ENCODE results near the gene HSPBAP1.

The HSPBAP1 gene

GRCh38 chr3:122728756-122729514 lies 64.7 kb downstream of the HSPBAP1 start:
- no peak for TF ChIP-seq CTCF (IDR thresholded peaks at IDR 0.05; ENCODE audit: low read depth, low read length)
- in situ Hi-C loops (cut with HindIII; ENCODE audit: low sequenced_read_pairs): no loop called here
- no peak for DNase-seq (ENCODE audit: low read depth, low spot score)
- H3K4me3 ChIP-seq (ENCODE audit: low read depth, low read length): no peak overlapping the region

DNA sequence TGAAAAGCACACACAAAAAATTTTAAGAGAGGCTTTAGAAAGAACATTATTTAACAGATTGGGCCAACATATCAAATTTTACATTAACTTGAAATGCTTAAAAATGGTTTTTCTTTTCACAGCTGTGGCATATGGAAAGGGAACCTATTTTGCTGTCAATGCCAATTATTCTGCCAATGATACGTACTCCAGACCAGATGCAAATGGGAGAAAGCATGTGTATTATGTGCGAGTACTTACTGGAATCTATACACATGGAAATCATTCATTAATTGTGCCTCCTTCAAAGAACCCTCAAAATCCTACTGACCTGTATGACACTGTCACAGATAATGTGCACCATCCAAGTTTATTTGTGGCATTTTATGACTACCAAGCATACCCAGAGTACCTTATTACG lies 65.4 kb downstream of the HSPBAP1 start:
- no peak for DNase-seq (ENCODE audit: low read depth, low spot score)
- no peak overlapping the region for H3K4me3 ChIP-seq (ENCODE audit: low read depth, low read length)
- in situ Hi-C loops (cut with HindIII; ENCODE audit: low sequenced_read_pairs): no loop called here
- TF ChIP-seq CTCF (IDR thresholded peaks at IDR 0.05; ENCODE audit: low read depth, low read length): no peak

- no peak overlapping the region for H3K4me3 ChIP-seq (ENCODE audit: low read depth, low read length)
- TF ChIP-seq CTCF (IDR thresholded peaks at IDR 0.05; ENCODE audit: low read depth, low read length): no peak
- in situ Hi-C loops (cut with HindIII; ENCODE audit: low sequenced_read_pairs): no loop called here
- no peak for DNase-seq (ENCODE audit: low read depth, low spot score)
Observed at GRCh38 chr3:122727766-122728165, 65.9 kb downstream of the HSPBAP1 start.

DNA sequence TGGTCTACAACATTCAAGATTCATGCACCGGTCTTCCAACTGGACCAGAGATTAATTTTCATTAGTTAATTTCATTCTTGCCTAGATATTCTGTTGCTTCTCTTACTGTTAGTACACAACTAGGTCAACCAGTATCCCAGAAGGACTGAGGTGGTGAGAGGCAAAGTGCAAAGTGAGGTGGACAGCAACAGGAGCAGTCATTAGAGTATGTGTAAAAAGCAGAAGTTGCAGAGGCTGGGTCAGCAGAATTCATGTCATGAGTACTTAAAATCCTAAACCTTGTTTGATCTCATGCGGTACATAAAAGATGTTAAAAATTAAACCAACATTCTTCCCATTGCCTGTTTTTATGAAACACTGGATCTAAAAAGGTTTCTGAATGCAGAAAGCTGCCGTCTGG lies 66.3 kb downstream of the HSPBAP1 start:
- TF ChIP-seq CTCF (IDR thresholded peaks at IDR 0.05; ENCODE audit: low read depth, low read length): no peak
- DNase-seq (ENCODE audit: low read depth, low spot score): no peak
- in situ Hi-C loops (cut with HindIII; ENCODE audit: low sequenced_read_pairs): no loop called here
- H3K4me3 ChIP-seq (ENCODE audit: low read depth, low read length): no peak overlapping the region

GRCh38 chr3:122725106-122725505 lies 68.5 kb downstream of the HSPBAP1 start:
- no peak for DNase-seq (ENCODE audit: low read depth, low spot score)
- H3K4me3 ChIP-seq (ENCODE audit: low read depth, low read length): no peak overlapping the region
- in situ Hi-C loops (cut with HindIII; ENCODE audit: low sequenced_read_pairs): no loop called here
- no peak for TF ChIP-seq CTCF (IDR thresholded peaks at IDR 0.05; ENCODE audit: low read depth, low read length)

- no peak overlapping the region for H3K4me3 ChIP-seq (ENCODE audit: low read depth, low read length)
- in situ Hi-C loops (cut with HindIII; ENCODE audit: low sequenced_read_pairs): no loop called here
- TF ChIP-seq CTCF (IDR thresholded peaks at IDR 0.05; ENCODE audit: low read depth, low read length): no peak
- no peak for DNase-seq (ENCODE audit: low read depth, low spot score)
Observed at GRCh38 chr3:122719273-122719921, 74.2 kb downstream of the HSPBAP1 start.

Measured in astrocyte of the spinal cord (primary cell).